GM12891 (cell line): Measurements from ENCODE around the gene TRAF3IP3.

Experiments
- POLR2A ChIP-seq: IDR thresholded peaks from 2 replicates; pipeline ENCODE4 v1.6.1; 2011; ENCODE audit warnings: low read depth, low read length, control low read depth
- POLR2AphosphoS5 ChIP-seq: IDR thresholded peaks from 2 replicates; pipeline ENCODE4 v1.6.1; 2011; ENCODE audit warnings: low read depth, low read length, control low read depth
- TAF1 ChIP-seq: IDR thresholded peaks from 2 replicates; pipeline ENCODE4 v1.6.1; 2011; ENCODE audit warnings: low read depth, low read length, control low read depth

- TF ChIP-seq POLR2A: no peak
- no peak for TF ChIP-seq TAF1
- no peak for TF ChIP-seq POLR2AphosphoS5
These were observed 35.0 kb upstream of the TRAF3IP3 start for GRCh38 chr1:209720826-209721225.
